AG09309 (cell line): ENCODE measurements around the gene TOMM34.

Experiments
- DNase-seq: peaks from one replicate; pipeline ENCODE4 v3.0.0-alpha.2; 2010; ENCODE audit warnings: low read depth
- H3K4me3 ChIP-seq: 2 replicates; pipeline ENCODE4 v1.5.1; 2011; ENCODE audit warnings: mild to moderate bottlenecking, low read depth, low read length, moderate library complexity; ENCODE audit not compliant: control insufficient read depth
- CTCF ChIP-seq: IDR thresholded peaks from 2 replicates; pipeline ENCODE4 v1.5.1; 2011; ENCODE audit warnings: mild to moderate bottlenecking, low read depth, low read length, inconsistent platforms; ENCODE audit not compliant: insufficient read depth, control insufficient read depth; ENCODE audit errors: missing control alignments

The TOMM34 gene

DNA sequence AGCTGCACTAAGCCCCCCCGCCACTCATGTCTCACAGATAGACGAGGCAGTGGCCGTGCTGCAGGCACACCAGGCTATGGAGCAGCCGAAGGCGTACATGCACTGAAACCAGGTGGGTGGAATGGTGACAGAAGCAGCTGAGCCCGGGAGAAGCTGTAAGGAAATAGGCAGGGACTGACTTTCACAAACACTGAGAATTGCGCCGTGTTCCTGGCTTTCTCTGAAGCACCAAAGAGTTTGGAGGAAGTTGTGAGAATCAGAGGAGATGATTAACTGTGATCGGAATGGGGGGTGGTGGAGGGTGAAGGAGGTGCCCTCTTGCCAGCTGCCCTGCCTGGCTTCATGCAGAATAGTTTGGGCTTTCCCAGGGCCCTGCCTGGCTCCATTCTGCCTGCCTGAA lies 21.6 kb downstream of the TOMM34 start:
- TF ChIP-seq CTCF, result no peak
- no peak overlapping the region for H3K4me3 ChIP-seq
- no peak for DNase-seq

DNA sequence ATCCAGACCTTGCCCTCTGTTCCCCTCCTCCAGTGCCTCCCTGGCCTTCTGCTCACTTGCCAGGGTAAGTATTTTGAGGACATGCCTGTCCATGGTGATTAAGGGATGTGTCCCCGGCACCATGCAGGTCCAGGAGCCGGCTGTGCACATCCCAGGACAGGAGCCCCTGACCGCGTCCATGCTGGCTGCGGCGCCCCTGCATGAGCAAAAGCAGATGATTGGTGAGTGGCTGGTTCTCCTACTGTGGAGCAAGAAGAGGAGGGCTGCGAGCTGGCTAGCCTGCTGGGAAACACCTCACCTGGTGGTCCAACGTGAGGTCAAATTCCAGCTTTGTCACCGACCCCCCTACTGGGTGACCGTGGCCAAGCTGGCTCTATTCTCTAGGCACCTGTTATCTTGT lies 23.7 kb downstream of the TOMM34 start:
- H3K4me3 ChIP-seq, result no peak overlapping the region
- no peak for TF ChIP-seq CTCF
- DNase-seq, result no peak

DNA sequence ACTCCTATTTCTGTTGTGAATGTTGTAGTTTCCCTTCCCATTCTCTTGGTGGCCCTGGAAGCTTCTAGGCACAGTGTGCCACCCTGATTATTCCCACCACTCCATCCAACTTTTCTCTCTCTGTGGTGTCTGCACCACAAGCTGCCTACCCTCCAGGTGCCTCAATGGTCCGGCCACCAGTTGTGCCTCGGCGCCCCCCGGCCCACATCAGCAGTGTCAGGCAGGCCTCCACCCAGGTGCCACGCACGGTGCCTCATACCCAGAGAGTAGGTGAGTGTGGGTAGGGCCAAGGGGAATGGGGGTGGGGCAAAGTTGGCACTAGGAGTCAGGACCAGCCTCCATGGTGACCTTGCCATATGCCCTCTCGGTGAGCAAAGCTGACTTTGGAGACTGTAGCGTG lies 27.3 kb downstream of the TOMM34 start:
- no peak for TF ChIP-seq CTCF
- H3K4me3 ChIP-seq, result no peak overlapping the region
- DNase-seq, result no peak

DNA sequence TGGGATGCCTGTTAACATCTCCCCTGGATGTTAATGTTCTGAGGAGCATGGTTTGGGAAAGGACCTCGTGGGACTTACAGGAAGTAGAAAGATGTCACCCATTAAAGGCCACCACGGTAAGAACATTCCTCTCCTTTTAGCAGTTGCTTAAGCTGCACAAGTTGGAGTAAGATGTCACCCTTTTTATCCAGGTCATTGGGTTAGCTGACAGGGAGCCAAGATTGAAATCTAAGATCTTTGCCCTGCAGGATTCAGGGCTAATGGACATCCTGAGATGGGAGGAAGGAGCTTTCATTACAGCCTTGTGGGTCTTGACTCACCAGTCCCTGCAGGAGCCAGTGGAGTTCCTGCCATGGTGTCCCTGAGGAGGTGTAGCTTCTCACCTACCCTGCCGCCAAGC lies 28.3 kb downstream of the TOMM34 start:
- TF ChIP-seq CTCF, result no peak
- no peak for DNase-seq
- H3K4me3 ChIP-seq, result no peak overlapping the region

DNA sequence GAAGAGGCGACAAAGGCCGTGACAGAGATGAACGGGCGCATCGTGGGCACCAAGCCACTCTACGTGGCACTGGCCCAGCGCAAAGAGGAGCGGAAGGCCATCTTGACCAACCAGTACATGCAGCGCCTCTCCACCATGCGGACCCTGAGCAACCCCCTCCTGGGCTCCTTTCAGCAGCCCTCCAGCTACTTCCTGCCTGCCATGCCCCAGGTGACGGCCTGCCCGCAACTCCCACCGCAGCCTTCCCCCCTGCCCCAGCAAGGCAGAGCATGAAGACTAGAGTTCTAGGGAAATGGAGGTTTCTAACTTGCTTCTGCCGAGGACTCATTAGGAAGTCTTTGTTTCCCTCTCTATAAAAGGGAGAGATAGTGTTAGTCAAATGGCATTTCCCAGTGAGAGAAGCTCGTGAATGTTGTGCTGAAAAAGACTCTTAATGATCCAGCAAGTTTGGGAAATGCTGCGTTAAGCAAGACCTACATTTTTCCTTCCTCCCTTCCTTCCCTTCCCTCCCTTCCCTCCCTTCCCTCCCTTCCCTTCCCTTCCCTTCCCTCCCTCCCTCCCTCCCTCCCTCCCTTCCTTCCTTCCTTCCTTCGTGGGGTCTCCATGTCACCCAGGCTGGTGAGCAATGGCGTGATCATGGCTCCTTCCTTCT lies 29.6 kb downstream of the TOMM34 start:
- DNase-seq, result no peak
- no peak overlapping the region for H3K4me3 ChIP-seq
- TF ChIP-seq CTCF, result no peak

DNA sequence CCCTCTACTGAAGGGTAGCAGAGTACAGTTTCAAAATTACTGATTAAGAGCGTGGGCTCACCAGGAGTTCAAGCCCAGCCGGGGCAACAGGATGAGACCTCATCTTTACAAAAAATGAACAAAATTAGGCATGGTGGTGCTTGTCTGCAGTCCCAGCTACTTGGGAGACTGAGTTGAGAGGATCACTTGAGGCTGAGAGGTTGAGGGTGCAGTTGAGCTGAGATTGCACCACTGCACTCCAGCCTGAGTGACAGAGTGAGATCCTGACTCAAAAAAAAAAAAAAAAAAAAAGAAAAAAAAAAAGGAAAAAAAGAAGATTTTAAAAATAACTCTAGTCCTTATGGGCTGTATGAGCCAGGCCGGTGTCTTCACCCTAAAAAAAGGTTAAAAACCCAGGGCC lies 31.6 kb downstream of the TOMM34 start:
- no peak for TF ChIP-seq CTCF
- no peak overlapping the region for H3K4me3 ChIP-seq
- no peak for DNase-seq

DNA sequence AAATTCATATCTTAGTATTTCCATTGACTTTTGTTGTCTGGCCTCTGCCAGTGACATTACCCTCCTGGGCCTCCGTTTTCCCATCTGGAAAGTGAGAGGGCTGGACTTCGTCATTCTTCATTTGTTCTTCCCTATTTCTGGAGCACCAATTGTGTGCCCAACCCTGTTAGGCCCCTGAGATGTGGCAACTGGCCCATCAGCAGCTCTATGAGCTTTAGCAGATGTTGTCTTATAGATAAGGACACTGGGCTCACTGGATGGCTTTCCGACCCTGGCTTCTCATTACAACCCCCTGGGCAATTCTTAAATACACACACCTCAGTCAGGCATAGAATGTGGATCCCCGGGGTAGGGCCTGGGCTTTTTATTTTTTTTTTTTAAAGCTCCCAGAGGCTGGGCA lies 35.7 kb downstream of the TOMM34 start:
- no peak for DNase-seq
- H3K4me3 ChIP-seq, result no peak overlapping the region
- no peak for TF ChIP-seq CTCF
